ENCODE results near the gene C19orf85. TPM values are rescaled to one million over a fixed set of nuclear protein-coding genes. Genes with fewer than 3 reads are reported as not detected.

Gene C19orf85
- total RNA-seq, 1 donor from 2014 or later = not detected

DNA sequence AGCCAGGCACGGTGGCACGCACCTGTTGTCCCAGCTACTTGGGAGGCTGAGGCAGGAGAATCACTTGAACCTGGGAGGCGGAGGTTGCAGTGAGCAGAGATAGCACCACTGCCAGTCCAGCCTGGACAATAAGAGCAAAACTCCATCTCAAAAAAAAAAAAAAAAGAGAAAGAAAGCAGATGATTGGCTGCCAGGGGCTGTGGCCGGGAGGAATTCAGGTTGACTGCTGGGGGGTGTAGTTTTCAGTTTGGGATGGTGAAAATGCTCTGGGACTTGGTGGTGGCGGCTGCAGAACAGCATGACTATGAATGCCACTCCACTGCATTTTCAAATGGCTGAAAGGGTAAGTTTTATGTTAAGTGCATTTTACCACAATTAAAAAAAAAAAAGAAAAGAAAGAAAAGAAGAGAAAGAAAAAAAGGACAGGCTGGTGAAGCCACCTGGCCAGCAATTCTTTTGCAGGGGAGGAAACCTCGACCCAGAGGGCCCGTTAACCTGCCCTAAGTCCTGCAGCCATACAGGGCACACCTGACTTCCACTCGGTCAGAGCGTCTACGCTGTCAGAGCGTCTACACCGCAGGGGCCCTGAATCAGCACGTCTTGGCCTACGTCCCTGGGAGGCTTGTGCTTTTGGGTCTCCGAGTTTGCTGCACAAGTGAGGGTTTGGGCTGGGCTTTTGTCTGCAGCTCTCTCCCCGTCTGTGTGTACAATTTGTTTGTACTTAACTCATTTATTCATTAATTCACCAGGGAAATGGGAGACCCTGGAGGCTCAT is 6.7 kb downstream of the C19orf85 start:
- Mint-ChIP-seq H3K27ac (ENCODE audit: unreplicated experiment) (no peak overlapping the region), H3K4me3 (ENCODE audit: unreplicated experiment) (no peak overlapping the region), H3K4me1 (ENCODE audit: low read depth) (peaks cover 35% of the 10 kb centered on the region), H3K27me3 (ENCODE audit: low read depth) (peaks cover 6% of the 10 kb centered on the region), H3K36me3 (ENCODE audit: low read depth) (peaks cover 3% of the 10 kb centered on the region), H3K9me3 (ENCODE audit: low read depth) (no peaks in the 10 kb centered on the region)
- DNase-seq (ENCODE audit: low spot score) = no peak
- no peak for TF ChIP-seq CTCF (IDR thresholded peaks at IDR 0.05)

GRCh38 chr19:55456347-55456746 is 8.2 kb downstream of the C19orf85 start:
- H3K4me3 Mint-ChIP-seq (ENCODE audit: unreplicated experiment) = no peak overlapping the region
- TF ChIP-seq CTCF (IDR thresholded peaks at IDR 0.05) = no peak
- H3K27me3 Mint-ChIP-seq (ENCODE audit: low read depth) = peaks cover 8% of the 10 kb centered on the region
- H3K27ac Mint-ChIP-seq (ENCODE audit: unreplicated experiment) = peak overlapping the region; percentile 5
- H3K36me3 Mint-ChIP-seq (ENCODE audit: low read depth) = peaks cover 3% of the 10 kb centered on the region
- no peaks in the 10 kb centered on the region for H3K9me3 Mint-ChIP-seq (ENCODE audit: low read depth)
- peaks cover 27% of the 10 kb centered on the region for H3K4me1 Mint-ChIP-seq (ENCODE audit: low read depth)
- DNase-seq (ENCODE audit: low spot score) = no peak

DNA sequence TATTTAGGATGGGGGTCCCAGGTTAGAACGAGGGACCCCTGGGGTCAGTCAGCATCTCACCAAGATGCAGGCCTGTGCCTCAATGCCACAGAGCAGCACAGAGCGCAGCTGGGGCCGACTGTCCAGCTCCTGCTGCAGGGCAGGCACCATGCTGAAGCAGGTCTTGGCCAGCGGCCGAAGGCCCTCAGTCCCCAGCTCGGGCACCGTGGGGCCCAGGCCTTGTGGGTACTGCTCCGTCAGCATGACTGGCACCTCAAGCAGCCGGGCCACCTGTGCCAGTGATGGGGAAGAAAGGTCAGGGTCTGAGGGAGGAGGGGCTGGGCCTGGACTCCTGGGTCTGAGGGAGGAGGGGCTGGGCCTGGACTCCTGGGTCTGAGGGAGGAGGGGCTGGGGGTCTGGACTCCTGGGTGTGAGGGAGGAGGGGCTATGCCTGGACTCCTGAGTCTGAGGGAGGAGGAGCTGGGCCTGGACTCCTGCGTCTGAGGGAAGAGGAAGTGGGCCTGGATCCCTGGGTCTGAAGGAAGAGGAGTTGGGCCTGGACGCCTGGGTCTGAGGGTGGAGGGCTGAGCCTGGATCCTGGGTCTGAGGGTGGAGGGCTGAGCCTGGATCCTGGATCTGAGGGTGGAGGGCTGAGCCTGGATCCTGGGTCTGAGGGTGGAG is 8.8 kb downstream of the C19orf85 start:
- Mint-ChIP-seq H3K27me3 (ENCODE audit: low read depth) (peaks cover 10% of the 10 kb centered on the region), H3K4me3 (ENCODE audit: unreplicated experiment) (no peak overlapping the region), H3K27ac (ENCODE audit: unreplicated experiment) (no peak overlapping the region), H3K36me3 (ENCODE audit: low read depth) (peaks cover 3% of the 10 kb centered on the region), H3K9me3 (ENCODE audit: low read depth) (no peaks in the 10 kb centered on the region), H3K4me1 (ENCODE audit: low read depth) (peaks cover 23% of the 10 kb centered on the region)
- no peak for TF ChIP-seq CTCF (IDR thresholded peaks at IDR 0.05)
- no peak for DNase-seq (ENCODE audit: low spot score)

GRCh38 chr19:55454787-55455243 is 9.7 kb downstream of the C19orf85 start:
- Mint-ChIP-seq H3K4me3 (ENCODE audit: unreplicated experiment) (no peak overlapping the region), H3K27ac (ENCODE audit: unreplicated experiment) (no peak overlapping the region), H3K9me3 (ENCODE audit: low read depth) (no peaks in the 10 kb centered on the region), H3K4me1 (ENCODE audit: low read depth) (peaks cover 14% of the 10 kb centered on the region), H3K36me3 (ENCODE audit: low read depth) (peaks cover 3% of the 10 kb centered on the region), H3K27me3 (ENCODE audit: low read depth) (peaks cover 14% of the 10 kb centered on the region)
- no peak for DNase-seq (ENCODE audit: low spot score)
- TF ChIP-seq CTCF (IDR thresholded peaks at IDR 0.05) = peak; percentile 75

- Mint-ChIP-seq H3K4me1 (ENCODE audit: low read depth) (peaks cover 10% of the 10 kb centered on the region), H3K9me3 (ENCODE audit: low read depth) (no peaks in the 10 kb centered on the region), H3K4me3 (ENCODE audit: unreplicated experiment) (no peak overlapping the region), H3K36me3 (ENCODE audit: low read depth) (peaks cover 3% of the 10 kb centered on the region), H3K27ac (ENCODE audit: unreplicated experiment) (no peak overlapping the region), H3K27me3 (ENCODE audit: low read depth) (peaks cover 15% of the 10 kb centered on the region)
- no peak for TF ChIP-seq CTCF (IDR thresholded peaks at IDR 0.05)
- no peak for DNase-seq (ENCODE audit: low spot score)
Measured at GRCh38 chr19:55453511-55454260, 10.9 kb downstream of the C19orf85 start.
